K562 (cell line): Measurements from ENCODE around the gene KAT7. TPM values are rescaled to one million over a fixed set of nuclear protein-coding genes. Genes with fewer than 3 reads are reported as not detected.

ENCODE experiments used
- ATAC-seq: fragments of 200-7000 bp; cut with Tn5 transposase; 3 replicates; pipeline ENCODE4 v1.9.1; 2020; ENCODE audit warnings: moderate library complexity
- BruUV-seq: library from RNA; stranded (reverse); fragments of 400-500 nt; replicated peaks from 2 replicates; lab custom pipeline; 2021; lab: Mats Ljungman, UMichigan
- CTCF ChIA-PET: fragments of 300-600 bp; formaldehyde crosslinking; extraction: SDS; loops from one replicate; lab custom pipeline; 2021; ENCODE audit warnings: low intra/inter-chr PET ratio; lab: Yijun Ruan, JAX
- POLR2A ChIA-PET: fragments of 300-600, 350-650 bp; sonication (Branson Sonifier 250); formaldehyde crosslinking; extraction: SDS; loops from one replicate; lab custom pipeline; 2021; ENCODE audit warnings: antibody characterized with exemption, inconsistent platforms; lab: Yijun Ruan, JAX
- DNase-seq, 4 experiments: peaks; one replicate each; pipeline versions ENCODE4 v3.0.0 to v3.0.0-alpha.2; 2011 to 2018; ENCODE audit warnings: low spot score in 3 of 4, mixed read lengths in 3 of 4; ENCODE audit errors: extremely low read depth in 1 of 4
- FAIRE-seq: peaks from 2 replicates; lab custom pipeline; 2011; peaks lifted over from hg19 to GRCh38; lab: Jason Lieb, UNC
- H2AFZ ChIP-seq: 2 replicates; pipeline ENCODE4 v1.6.0; 2011; ENCODE audit warnings: low read depth, low read length, control low read depth, inconsistent platforms
- H3K27ac ChIP-seq: fragments of 200-600 bp; 3 replicates; pipeline ENCODE4 v1.8.0; 2011; ENCODE audit warnings: low read depth, mild to moderate bottlenecking, control low read depth, inconsistent platforms, low read length, moderate library complexity, mixed read lengths; ENCODE audit errors: extremely low read depth
- H3K27me3 ChIP-seq, 2 experiments: fragments of 300-600 bp in 1 of 2; 2 replicates in 1 of 2; 3 replicates in 1 of 2; pipeline versions ENCODE4 v1.6.0 to v1.8.0; 2011; ENCODE audit warnings: inconsistent platforms in 2 of 2, low read length in 2 of 2, mild to moderate bottlenecking in 1 of 2, mixed read lengths in 1 of 2, moderate library complexity in 1 of 2; ENCODE audit not compliant: control insufficient read depth in 2 of 2, insufficient read depth in 2 of 2
- H3K36me3 ChIP-seq: fragments of 300-600 bp; 3 replicates; pipeline ENCODE4 v1.8.0; 2011; ENCODE audit warnings: mild to moderate bottlenecking, low read length, inconsistent platforms; ENCODE audit not compliant: control insufficient read depth, insufficient read depth
- H3K4me1 ChIP-seq, 2 experiments: fragments of 200-600 bp in 1 of 2; replicated peaks in 1 of 2; 2 replicates in 1 of 2; 3 replicates in 1 of 2; pipeline versions ENCODE4 v1.5.1 to v1.8.0; 2011; ENCODE audit warnings: inconsistent platforms in 2 of 2, low read length in 2 of 2, mild to moderate bottlenecking in 1 of 2, mixed read lengths in 1 of 2, moderate library complexity in 1 of 2; ENCODE audit not compliant: control insufficient read depth in 2 of 2, insufficient read depth in 2 of 2
- H3K4me2 ChIP-seq: 2 replicates; pipeline ENCODE4 v1.6.1; 2011; ENCODE audit warnings: low read length, control low read depth, inconsistent platforms, mixed read lengths; ENCODE audit not compliant: insufficient read depth
- H3K4me3 ChIP-seq: fragments of 200-600 bp; sonication (generic), shearing (Covaris generic); 2 replicates; pipeline ENCODE4 v1.5.1; 2016; ENCODE audit warnings: control low read depth, inconsistent platforms
- H3K79me2 ChIP-seq: fragments of 200-600 bp; 3 replicates; pipeline ENCODE4 v1.8.0; 2011; ENCODE audit warnings: low read length, inconsistent platforms; ENCODE audit not compliant: control insufficient read depth, insufficient read depth
- H3K9ac ChIP-seq, 2 experiments: 2 replicates each; pipeline versions ENCODE4 v1.6.0 to v1.6.1; 2011; ENCODE audit warnings: low read depth in 2 of 2, low read length in 2 of 2, control low read depth in 1 of 2, inconsistent platforms in 1 of 2, mild to moderate bottlenecking in 1 of 2, mixed read lengths in 1 of 2; ENCODE audit not compliant: insufficient read depth in 1 of 2
- H3K9me1 ChIP-seq: one replicate; pipeline ENCODE4 v1.6.0; 2011; ENCODE audit warnings: inconsistent platforms, mild to moderate bottlenecking, low read length, moderate library complexity; ENCODE audit not compliant: control insufficient read depth, insufficient read depth
- H3K9me3 ChIP-seq: replicated peaks from 2 replicates; pipeline ENCODE4 v1.5.1; 2011; ENCODE audit warnings: low read depth, low read length, inconsistent platforms; ENCODE audit not compliant: control insufficient read depth, insufficient read depth
- H4K20me1 ChIP-seq: replicated peaks from 2 replicates; pipeline ENCODE4 v1.6.1; 2011; ENCODE audit warnings: low read length, inconsistent platforms, mixed read lengths; ENCODE audit not compliant: control insufficient read depth, insufficient read depth
- ELF1 ChIP-seq: fragments of 200-800 bp; sonication (Bioruptor generic); IDR thresholded peaks from 2 replicates; pipeline ENCODE4 v1.6.1; 2016; ENCODE audit warnings: missing genetic modification characterization, missing compliant biosample characterization
- ETV1 ChIP-seq: fragments of 450-650 bp; conservative IDR thresholded peaks from 2 replicates; pipeline ENCODE4 v1.6.1; 2016; ENCODE audit warnings: missing genetic modification characterization, control low read depth, low read depth, missing compliant biosample characterization
- MAZ ChIP-seq, 2 experiments: fragments of 450-650 bp in 1 of 2; sonication (generic) in 1 of 2; formaldehyde crosslinking; IDR thresholded peaks in 1 of 2; conservative IDR thresholded peaks in 1 of 2; 2 replicates each; pipeline versions ENCODE4 v1.4.0 to v1.5.0; 2020; ENCODE audit warnings: mild to moderate bottlenecking in 1 of 2, missing genetic modification reagents in 1 of 2
- POLR2B ChIP-seq: fragments of 450-650 bp; IDR thresholded peaks from 2 replicates; pipeline ENCODE4 v1.6.1; 2018; ENCODE audit warnings: low read depth; ENCODE audit not compliant: partially characterized antibody
- POLR2G ChIP-seq: fragments of 200-400 bp; formaldehyde crosslinking; IDR thresholded peaks from 2 replicates; pipeline ENCODE4 v1.6.1; 2017; ENCODE audit warnings: low read depth, mild to moderate bottlenecking, antibody characterized with exemption, low read length, moderate library complexity
- ZNF165 ChIP-seq: fragments of 250-450 bp; sonication (Bioruptor Pico); IDR thresholded peaks from 2 replicates; pipeline ENCODE4 v1.4.0; 2020; ENCODE audit warnings: borderline replicate concordance
- WGBS: fragments of 100-300 bp; shearing (Covaris generic); methylation state at CpG from one replicate; pipeline ENCODE4 v1.1.6; 2016; ENCODE audit warnings: low coverage, mixed read lengths; ENCODE audit not compliant: insufficient coverage; ENCODE audit errors: missing lambda C conversion rate; 5-methylcytosine and 5-hydroxymethylcytosine counted together
- in situ Hi-C: fragments of 300-500 bp; cut with MboI; formaldehyde crosslinking; loops from 4 replicates; pipeline ENCODE4 v1.15.0; 2018; ENCODE audit warnings: inconsistent platforms, mixed read lengths
- intact Hi-C: fragments of 100-400 bp; cut with micrococcal nuclease; formaldehyde crosslinking; loops from 2 replicates; pipeline ENCODE4 v1.14.2; 2022
- polyA plus RNA-seq, 8 experiments: library from polyadenylated mRNA; depleted of rRNA in 4 of 8; stranded (reverse) in 5 of 8; unstranded in 3 of 8; fragments of >200 nt; fragmentation: Nextera tagmentation in 2 of 8; fragmentation: Illumina TruSeq in 1 of 8; extraction: Ambion mirVana in 2 of 8; extraction: Trizol in 1 of 8; gene quantifications; 2 replicates each; pipeline versions ENCODE4 v1.2.1 to v1.2.3, GENCODE V29; 2011 to 2014; ENCODE audit warnings: inconsistent platforms in 1 of 8, missing spikeins in 1 of 8
- total RNA-seq, 7 experiments: library from RNA; depleted of rRNA in 6 of 7; stranded (reverse); fragments of >200 nt in 6 of 7; fragmentation: Illumina TruSeq in 2 of 7; extraction: Trizol in 2 of 7; gene quantifications; 2 replicates each; pipeline versions ENCODE4 v1.2.1 to v1.2.3, GENCODE V29; 2011 to 2021; ENCODE audit warnings: low replicate concordance in 1 of 7
- TF ChIP-seq, protein P1 (sequence below): fragments of 450-650 bp; formaldehyde crosslinking; IDR thresholded peaks from 2 replicates; pipeline ENCODE4 v1.4.0; 2020; ENCODE audit warnings: mild to moderate bottlenecking, mixed read lengths

The KAT7 gene
- total and polyA plus RNA-seq, 9 of the 15 experiments (the other 6 are each of a cell fraction or from before 2014, with no cell fraction given) = 10.8 to 57.3 (median 34.8) TPM

- no peak overlapping the region for H3K4me3 ChIP-seq
- H3K9me1 ChIP-seq = no peaks in the 10 kb centered on the region
- POLR2A ChIA-PET = interaction anchor here (0.6 to 1.1 kb wide), 2 partner anchors 9 to 169 kb away, joined by 3 read pairs; no protein-coding TSS in a partner anchor
- H3K4me2 ChIP-seq = no peak overlapping the region
- FAIRE-seq (no peak), DNase-seq (no peak), ATAC-seq (no peak)
- H4K20me1 ChIP-seq = peaks cover 7% of the 10 kb centered on the region
- no TSS peak for BruUV-seq
- no peak overlapping the region for H3K9ac ChIP-seq
- WGBS = 0% methylated on average over 1 of the region's 1 CpG
- intact Hi-C loops (no loop called here), in situ Hi-C loops (no loop called here)
- H3K4me1 ChIP-seq = peaks cover 0 to 6% of the 10 kb centered on the region in 2 experiments; a peak in 3 of 5 replicates
- H3K79me2 ChIP-seq = no peaks in the 10 kb centered on the region
- no peak overlapping the region for H3K27ac ChIP-seq
- peaks cover 14 to 64% of the 10 kb centered on the region in 2 experiments for H3K27me3 ChIP-seq
- H3K9me3 ChIP-seq = no peaks in the 10 kb centered on the region
- CTCF ChIA-PET = no interaction called here
- H3K36me3 ChIP-seq = no peaks in the 10 kb centered on the region
- H2AFZ ChIP-seq = no peak overlapping the region
- TF ChIP-seq ETV1 (tag) (no peak), POLR2B (no peak), ELF1 (tag) (no peak), ZNF165 (CRISPR knock-in tag) (no peak), POLR2G (no peak), MAZ (CRISPR knock-in tag; conservative IDR thresholded peaks at IDR 0.05 in 1 of 2, IDR thresholded peaks at IDR 0.05 in 1 of 2) (no peak)
- TF ChIP-seq, protein P1, sequence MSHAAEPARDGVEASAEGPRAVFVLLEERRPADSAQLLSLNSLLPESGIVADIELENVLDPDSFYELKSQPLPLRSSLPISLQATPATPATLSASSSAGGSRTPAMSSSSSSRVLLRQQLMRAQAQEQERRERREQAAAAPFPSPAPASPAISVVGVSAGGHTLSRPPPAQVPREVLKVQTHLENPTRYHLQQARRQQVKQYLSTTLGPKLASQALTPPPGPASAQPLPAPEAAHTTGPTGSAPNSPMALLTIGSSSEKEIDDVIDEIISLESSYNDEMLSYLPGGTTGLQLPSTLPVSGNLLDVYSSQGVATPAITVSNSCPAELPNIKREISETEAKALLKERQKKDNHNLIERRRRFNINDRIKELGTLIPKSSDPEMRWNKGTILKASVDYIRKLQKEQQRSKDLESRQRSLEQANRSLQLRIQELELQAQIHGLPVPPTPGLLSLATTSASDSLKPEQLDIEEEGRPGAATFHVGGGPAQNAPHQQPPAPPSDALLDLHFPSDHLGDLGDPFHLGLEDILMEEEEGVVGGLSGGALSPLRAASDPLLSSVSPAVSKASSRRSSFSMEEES (CRISPR knock-in tag) = no peak
These were observed 77.5 kb downstream of the KAT7 start for GRCh38 chr17:49866019-49866380.
